ENCODE data around the gene RYR2. TPM values are rescaled to one million over a fixed set of nuclear protein-coding genes. Genes with fewer than 3 reads are reported as not detected.

RYR2 gene
- polyA plus RNA-seq, 1 experiment = not detected

- POLR2A ChIA-PET = no interaction called here
- no peak overlapping the region for H3K4me3 ChIP-seq (ENCODE audit: low read depth, low read length)
- CTCF ChIA-PET = no interaction called here
- TF ChIP-seq CTCF (IDR thresholded peaks at IDR 0.05; ENCODE audit: insufficient read depth, low read depth, low read length) = no peak
- no peaks in the 10 kb centered on the region for H3K36me3 ChIP-seq (ENCODE audit: control insufficient read depth, insufficient read depth, low read length)
- no peak for DNase-seq (ENCODE audit: low read depth)
- H3K27me3 ChIP-seq (ENCODE audit: control insufficient read depth, insufficient read depth, low read length) = no peaks in the 10 kb centered on the region
These were observed 483.1 kb downstream of the RYR2 start for GRCh38 chr1:237525102-237525501.

- ChIA-PET CTCF (no interaction called here), POLR2A (no interaction called here)
- no peak for DNase-seq (ENCODE audit: low read depth)
- Histone ChIP-seq H3K36me3 (ENCODE audit: control insufficient read depth, insufficient read depth, low read length) (no peaks in the 10 kb centered on the region), H3K4me3 (ENCODE audit: low read depth, low read length) (no peak overlapping the region), H3K27me3 (ENCODE audit: control insufficient read depth, insufficient read depth, low read length) (no peaks in the 10 kb centered on the region)
- TF ChIP-seq CTCF (IDR thresholded peaks at IDR 0.05; ENCODE audit: insufficient read depth, low read depth, low read length) = no peak
These were observed 485.8 kb downstream of the RYR2 start for GRCh38 chr1:237527761-237528160.

GRCh38 chr1:237528545-237528944, 486.6 kb downstream of the RYR2 start:
- TF ChIP-seq CTCF (IDR thresholded peaks at IDR 0.05; ENCODE audit: insufficient read depth, low read depth, low read length) = no peak
- ChIA-PET POLR2A (no interaction called here), CTCF (no interaction called here)
- Histone ChIP-seq H3K4me3 (ENCODE audit: low read depth, low read length) (no peak overlapping the region), H3K36me3 (ENCODE audit: control insufficient read depth, insufficient read depth, low read length) (no peaks in the 10 kb centered on the region), H3K27me3 (ENCODE audit: control insufficient read depth, insufficient read depth, low read length) (no peaks in the 10 kb centered on the region)
- DNase-seq (ENCODE audit: low read depth) = no peak

GRCh38 chr1:237539055-237539454, 497.1 kb downstream of the RYR2 start:
- no peak for DNase-seq (ENCODE audit: low read depth)
- H3K36me3 ChIP-seq (ENCODE audit: control insufficient read depth, insufficient read depth, low read length) = no peaks in the 10 kb centered on the region
- no peak overlapping the region for H3K4me3 ChIP-seq (ENCODE audit: low read depth, low read length)
- ChIA-PET POLR2A (no interaction called here), CTCF (no interaction called here)
- no peaks in the 10 kb centered on the region for H3K27me3 ChIP-seq (ENCODE audit: control insufficient read depth, insufficient read depth, low read length)
- no peak for TF ChIP-seq CTCF (IDR thresholded peaks at IDR 0.05; ENCODE audit: insufficient read depth, low read depth, low read length)

- POLR2A ChIA-PET = no interaction called here
- H3K27me3 ChIP-seq (ENCODE audit: control insufficient read depth, insufficient read depth, low read length) = no peaks in the 10 kb centered on the region
- no peak for TF ChIP-seq CTCF (IDR thresholded peaks at IDR 0.05; ENCODE audit: insufficient read depth, low read depth, low read length)
- CTCF ChIA-PET = no interaction called here
- no peaks in the 10 kb centered on the region for H3K36me3 ChIP-seq (ENCODE audit: control insufficient read depth, insufficient read depth, low read length)
- no peak for DNase-seq (ENCODE audit: low read depth)
- no peak overlapping the region for H3K4me3 ChIP-seq (ENCODE audit: low read depth, low read length)
These were observed 500.8 kb downstream of the RYR2 start for GRCh38 chr1:237542525-237543418.

Data from BJ (cell line).